SIG-M5 treated with dmso at 0.1 percent for 504 hours (cell line): Measurements from ENCODE around the gene PHF21A.

Source experiments
- DNase-seq: peaks from one replicate; lab custom pipeline; 2025; ENCODE audit not compliant: unreplicated experiment; lab: John Stamatoyannopoulos, UW

Gene PHF21A

GRCh38 chr11:46121301-46121723, at the start of gene PHF21A:
TSS of gene PHF21A (minus strand) at chr11:46121454. CDS start at chr11:46084219, 37,235 bp downstream.
- peak; percentile 86 for DNase-seq

DNA sequence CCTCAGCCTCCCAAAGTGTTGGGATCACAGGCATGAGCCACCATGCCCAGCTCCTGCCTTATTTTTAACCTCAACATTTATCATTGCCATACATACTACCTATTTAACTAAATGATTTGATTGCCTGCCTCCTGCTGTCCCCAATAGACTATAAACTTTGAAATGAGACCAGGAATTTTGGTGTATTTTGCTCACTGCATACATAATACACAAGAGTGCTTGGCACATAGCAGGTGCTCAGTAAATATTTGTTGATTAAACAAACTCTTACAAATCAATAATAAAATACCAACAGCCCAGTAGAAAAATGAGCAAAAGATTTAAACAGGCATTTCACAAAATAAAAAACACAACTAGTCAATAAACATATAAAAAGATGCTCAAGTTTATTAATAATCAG, 49.5 kb upstream of the PHF21A start:
- no peak for DNase-seq

- DNase-seq = no peak
These were observed 41.4 kb upstream of the PHF21A start for GRCh38 chr11:46162700-46163099.

- DNase-seq = no peak
These were observed 39.9 kb upstream of the PHF21A start for GRCh38 chr11:46161201-46161600.

DNA sequence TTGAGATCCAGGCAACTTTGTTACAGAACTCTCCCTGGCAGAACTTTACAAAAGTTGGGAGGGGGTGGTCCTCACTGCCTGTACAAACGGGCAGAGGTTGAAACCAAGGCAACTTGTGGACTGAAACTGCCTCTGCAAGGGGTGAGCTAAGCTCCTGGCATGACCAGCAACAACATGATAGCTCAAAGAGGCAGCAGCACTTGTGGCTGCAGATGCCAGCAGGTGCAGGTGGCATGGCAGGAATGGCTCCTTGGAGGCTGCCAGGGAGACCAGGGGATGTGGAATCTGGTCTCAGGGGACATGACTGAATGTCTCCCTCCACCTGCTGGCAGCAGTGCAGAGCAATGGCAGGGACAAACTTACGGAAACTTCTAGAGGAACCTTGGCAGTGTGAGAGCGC, 38.8 kb upstream of the PHF21A start:
- DNase-seq = no peak

GRCh38 chr11:46159680-46160079, 38.4 kb upstream of the PHF21A start:
- no peak for DNase-seq

DNA sequence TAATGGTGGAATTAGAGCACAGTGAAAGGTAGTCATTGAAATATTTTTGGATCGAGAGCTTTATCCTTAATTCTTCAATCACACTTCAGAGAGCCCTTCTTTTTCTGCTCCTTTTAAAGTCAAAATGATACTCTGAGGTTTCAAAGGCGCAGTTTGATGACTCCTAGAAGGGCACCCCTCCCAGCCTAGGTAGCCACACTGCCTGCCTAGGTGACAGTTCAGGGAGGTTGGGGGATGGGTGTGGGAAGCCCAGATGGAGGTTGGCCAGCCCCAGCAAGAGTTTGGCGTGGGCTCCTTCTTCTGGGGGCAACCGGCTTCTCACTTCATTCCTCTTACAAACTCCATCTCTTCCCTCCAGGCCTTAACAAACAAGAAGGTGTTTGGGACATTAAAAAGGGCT, 28.6 kb upstream of the PHF21A start:
- DNase-seq = no peak

DNA sequence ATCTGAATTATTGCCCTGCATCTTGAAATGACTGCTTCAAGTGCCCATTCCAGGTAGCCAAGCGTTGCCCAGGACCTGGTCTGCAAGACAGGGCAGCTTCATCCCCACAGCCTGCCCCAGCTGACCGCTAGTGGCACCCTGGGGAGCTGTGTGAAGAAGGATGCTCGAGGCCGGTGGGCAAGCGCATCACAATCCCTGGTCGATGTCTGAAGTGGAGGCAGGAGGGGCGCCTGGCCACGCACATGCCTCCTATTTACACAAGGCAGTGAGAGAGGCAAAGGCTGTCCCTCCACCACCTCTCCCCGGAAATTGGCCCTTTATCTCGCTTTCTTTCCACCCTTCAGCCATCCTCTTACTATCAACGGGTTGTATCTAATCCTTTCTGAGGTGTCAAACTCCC, 28.1 kb upstream of the PHF21A start:
- no peak for DNase-seq

DNA sequence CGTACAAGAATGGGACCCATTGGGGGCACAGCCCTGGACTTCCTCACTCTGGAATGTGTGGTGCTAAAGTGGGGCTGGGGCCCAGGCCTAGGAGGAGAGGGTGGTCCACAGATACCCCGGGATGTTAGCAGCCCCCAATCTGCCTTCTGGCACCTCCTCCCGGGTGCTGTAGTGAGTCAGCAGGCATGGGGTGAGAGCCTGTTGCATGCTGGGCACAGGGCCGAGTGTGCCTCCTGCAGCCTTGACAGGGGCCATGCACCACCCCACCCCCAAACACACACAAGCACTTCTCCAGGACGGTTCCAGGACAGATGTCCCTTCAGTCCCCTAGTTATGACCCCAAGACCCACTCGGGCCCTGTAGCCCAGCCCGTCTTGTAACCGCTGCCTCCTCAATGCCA, 23.5 kb upstream of the PHF21A start:
- no peak for DNase-seq

DNA sequence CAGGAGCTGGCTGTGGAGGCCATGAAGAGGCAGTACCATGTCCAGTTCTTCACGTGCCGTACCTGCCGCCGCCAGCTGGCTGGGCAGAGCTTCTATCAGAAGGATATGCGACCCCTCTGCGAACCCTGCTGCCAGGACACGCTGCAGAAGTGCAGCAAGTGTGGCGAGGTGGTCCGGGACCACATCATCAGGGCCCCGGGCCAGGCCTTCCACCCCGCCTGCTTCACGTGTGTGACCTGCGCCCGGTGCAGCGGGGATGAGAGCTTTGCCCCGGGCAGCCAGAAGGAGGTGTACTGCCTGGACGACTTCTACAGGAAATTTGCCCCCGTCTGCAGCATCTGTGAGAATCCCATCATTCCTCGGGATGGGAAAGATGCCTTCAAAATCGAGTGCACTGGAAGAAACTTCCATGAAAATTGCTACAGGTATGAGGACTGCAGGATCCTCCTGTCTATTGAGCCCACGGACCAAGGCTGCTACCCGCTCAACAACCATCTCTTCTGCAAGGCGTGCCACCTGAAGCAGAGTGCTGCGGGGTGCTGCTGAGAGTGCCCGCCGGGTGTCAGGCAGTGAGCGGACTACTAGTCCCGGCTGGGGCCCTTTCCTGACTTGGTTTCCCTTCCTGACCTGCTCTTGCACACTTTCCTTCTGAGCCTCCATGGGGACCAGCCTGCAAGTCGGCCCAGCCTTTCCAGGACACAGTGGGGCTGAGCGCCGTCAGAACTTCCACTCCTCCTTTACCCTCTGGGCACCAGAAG, 22.0 kb upstream of the PHF21A start:
- no peak for DNase-seq

DNA sequence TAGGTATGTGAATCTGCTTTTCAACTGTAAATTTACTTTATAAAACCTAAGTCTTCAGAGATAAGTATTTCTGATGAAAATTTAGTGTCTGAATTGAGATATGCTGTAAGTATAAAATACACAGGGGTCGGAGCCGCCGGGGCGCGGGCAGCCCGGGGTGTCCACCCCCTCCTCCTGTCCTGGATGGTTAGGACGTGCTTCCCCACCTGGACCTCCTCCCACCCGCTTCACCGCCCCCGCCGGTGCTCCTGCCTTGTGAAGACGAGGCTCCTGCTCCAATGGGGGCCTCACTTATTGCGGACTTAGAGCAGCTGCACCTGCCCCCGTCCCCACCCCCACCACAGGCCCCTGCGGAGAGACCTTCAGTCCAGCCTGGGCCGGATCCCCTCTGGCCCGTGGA, 21.3 kb upstream of the PHF21A start:
- DNase-seq = no peak

DNA sequence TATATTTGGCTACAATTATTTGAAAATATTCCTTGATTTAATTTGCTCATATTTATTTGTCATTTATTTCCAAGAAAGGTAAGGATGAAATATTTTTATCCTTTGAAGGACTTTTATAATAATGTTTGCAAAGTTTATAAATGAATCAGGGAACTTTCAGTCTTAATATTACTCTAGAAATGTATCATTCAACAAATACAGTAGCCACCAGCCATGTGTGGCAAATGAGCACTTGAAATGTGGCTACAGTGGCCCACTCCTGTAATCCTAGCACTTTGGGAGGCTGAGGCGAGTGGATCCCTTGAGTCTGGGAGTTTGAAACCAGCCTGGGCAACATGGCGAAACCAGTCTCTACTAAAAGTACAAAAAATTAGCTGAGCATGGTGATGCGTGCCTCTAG, 20.3 kb upstream of the PHF21A start:
- no peak for DNase-seq

DNA sequence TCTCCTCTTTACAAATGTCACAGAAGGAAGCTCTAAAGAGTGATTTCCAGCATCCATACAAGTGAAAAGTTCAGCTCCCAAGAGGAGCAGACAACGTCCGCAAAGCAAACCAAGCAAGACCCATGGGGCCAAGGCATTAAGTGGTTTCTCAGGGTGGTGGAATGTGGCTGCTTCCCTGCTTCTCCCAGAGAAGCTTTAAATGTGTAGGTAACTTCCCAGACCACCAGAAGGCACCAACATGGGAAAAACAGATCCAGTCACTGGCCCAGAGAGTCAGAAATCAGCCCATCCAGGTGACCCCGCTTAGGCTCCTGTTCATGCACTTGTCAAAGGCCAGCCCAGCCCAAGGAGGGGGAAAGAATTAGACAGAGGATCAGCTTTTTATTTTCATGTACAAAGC, 13.3 kb upstream of the PHF21A start:
- no peak for DNase-seq

DNA sequence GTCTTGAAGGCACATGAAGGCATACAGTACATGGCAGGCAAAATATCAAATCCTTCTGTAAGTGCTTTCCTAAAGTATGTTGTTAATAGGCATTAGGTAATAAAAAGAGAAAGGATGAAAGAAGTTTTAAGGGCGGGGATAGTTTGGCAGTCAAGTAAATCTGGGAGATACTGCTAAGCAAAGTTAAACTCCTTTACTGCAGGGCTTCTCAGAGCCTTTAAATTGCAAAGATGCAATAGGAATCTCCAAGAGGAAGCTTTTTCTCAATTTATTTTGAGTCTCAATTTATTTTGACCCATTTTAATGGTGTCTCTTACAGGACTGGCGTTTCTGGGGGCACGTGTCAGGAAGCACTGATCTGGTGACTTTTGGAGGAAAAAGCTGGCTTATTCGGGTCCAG, 12.8 kb upstream of the PHF21A start:
- no peak for DNase-seq

- no peak for DNase-seq
These were observed 11.9 kb upstream of the PHF21A start for GRCh38 chr11:46133119-46133518.

GRCh38 chr11:46130286-46130940, 9.2 kb upstream of the PHF21A start:
- no peak for DNase-seq

DNA sequence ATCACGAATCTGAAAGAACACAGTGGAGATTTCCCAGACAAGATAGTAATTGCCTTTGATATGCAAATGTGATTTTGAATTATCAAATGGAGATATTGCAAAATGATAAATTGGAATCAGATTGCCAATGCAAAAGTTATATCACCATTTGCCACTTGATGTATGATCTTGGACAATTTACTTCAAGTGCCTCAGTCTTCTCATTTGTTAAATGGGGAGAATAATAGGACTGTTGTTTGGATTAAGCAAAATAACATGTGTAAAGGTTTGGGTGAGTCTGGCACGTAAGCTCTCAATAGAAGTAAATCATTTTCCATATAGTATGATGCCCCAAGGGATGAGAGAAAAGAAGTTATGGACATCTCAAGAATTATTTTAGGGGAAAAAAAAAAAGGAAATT, 7.9 kb upstream of the PHF21A start:
- no peak for DNase-seq

DNA sequence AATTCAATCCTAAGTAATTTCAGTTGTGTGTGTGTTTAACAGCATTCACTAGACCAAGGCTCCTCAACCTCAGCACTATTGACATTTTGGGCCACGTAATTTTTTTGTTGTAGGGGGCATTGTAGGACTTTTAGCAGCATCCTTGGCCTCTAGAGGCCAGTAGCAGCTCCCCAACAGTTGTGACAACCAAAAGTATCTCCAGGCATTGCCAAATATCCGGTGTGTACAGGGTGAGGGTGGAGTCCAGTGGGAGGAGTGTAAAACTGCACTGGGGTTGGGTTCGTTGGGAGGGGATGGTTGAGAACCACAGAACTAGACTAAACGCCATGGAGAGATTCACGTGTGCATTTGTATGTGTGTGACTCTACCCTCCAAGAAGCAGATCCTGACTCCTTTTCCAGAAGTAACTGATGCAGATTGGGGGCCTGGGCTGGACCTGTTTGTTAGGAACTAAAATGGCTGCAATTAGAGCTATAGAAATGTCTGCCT, 5.9 kb upstream of the PHF21A start:
- peak; percentile 97 for DNase-seq

DNA sequence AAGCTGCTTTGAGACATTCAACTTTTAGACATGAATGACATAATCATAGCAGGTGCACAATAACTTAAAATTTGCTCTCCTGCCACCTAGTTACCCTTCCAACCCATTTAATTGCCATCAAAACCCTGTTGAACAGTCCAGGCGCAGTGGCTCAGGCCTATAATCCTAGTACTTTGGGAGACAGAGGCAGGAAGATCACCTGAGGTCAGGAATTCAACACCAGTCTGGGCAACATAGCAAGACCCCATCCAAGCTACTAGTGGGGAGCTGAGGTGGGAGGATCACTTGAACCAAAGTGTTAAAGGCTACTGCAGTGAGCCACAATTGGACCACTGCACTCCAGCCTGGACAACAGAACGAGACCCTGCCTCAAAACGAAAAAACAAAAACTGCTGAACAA, 4.0 kb upstream of the PHF21A start:
- DNase-seq = no peak

- DNase-seq = no peak
These were observed 1.9 kb upstream of the PHF21A start for GRCh38 chr11:46122945-46123715.

GRCh38 chr11:46121724-46122477, 647 bp upstream of the PHF21A start:
- DNase-seq = peak; percentile 83
